ENCODE data around the gene DOK3.

Gene DOK3

GRCh38 chr5:177512736-177513380, 3.2 kb upstream of the DOK3 start:
- no peak for DNase-seq (ENCODE audit: low read depth)

- no peak for DNase-seq (ENCODE audit: low read depth)
These were observed 2.4 kb upstream of the DOK3 start for GRCh38 chr5:177511796-177512675.

- no peak for DNase-seq (ENCODE audit: low read depth)
These were observed 1.6 kb upstream of the DOK3 start for GRCh38 chr5:177511181-177511580.

- DNase-seq (ENCODE audit: low read depth), result no peak
These were observed 984 bp upstream of the DOK3 start for GRCh38 chr5:177510567-177511053.

GRCh38 chr5:177509991-177510566, 453 bp upstream of the DOK3 start:
- no peak for DNase-seq (ENCODE audit: low read depth)

- no peak for DNase-seq (ENCODE audit: low read depth)
These were observed 789 bp downstream of the DOK3 start for GRCh38 chr5:177508837-177509236.

- DNase-seq (ENCODE audit: low read depth), result no peak
These were observed 1.4 kb downstream of the DOK3 start for GRCh38 chr5:177508221-177508611.

GRCh38 chr5:177507596-177508220, 1.9 kb downstream of the DOK3 start:
- DNase-seq (ENCODE audit: low read depth), result no peak

GRCh38 chr5:177507165-177507564, 2.5 kb downstream of the DOK3 start:
- no peak for DNase-seq (ENCODE audit: low read depth)

- DNase-seq (ENCODE audit: low read depth), result no peak
These were observed 4.6 kb downstream of the DOK3 start for GRCh38 chr5:177505075-177505474.

- no peak for DNase-seq (ENCODE audit: low read depth)
These were observed 5.3 kb downstream of the DOK3 start for GRCh38 chr5:177504086-177505056.

- DNase-seq (ENCODE audit: low read depth), result no peak
These were observed 6.1 kb downstream of the DOK3 start for GRCh38 chr5:177503351-177504085.

- no peak for DNase-seq (ENCODE audit: low read depth)
These were observed 6.7 kb downstream of the DOK3 start for GRCh38 chr5:177502886-177503285.

GRCh38 chr5:177501874-177502678, 7.5 kb downstream of the DOK3 start:
- no peak for DNase-seq (ENCODE audit: low read depth)

- no peak for DNase-seq (ENCODE audit: low read depth)
These were observed 8.7 kb downstream of the DOK3 start for GRCh38 chr5:177500685-177501522.

- DNase-seq (ENCODE audit: low read depth), result no peak
These were observed 9.8 kb downstream of the DOK3 start for GRCh38 chr5:177499842-177500241.

GRCh38 chr5:177498013-177498787, 11.4 kb downstream of the DOK3 start:
- no peak for DNase-seq (ENCODE audit: low read depth)
